ENCODE data around the gene FHIT. TPM values are rescaled to one million over a fixed set of nuclear protein-coding genes. Genes with fewer than 3 reads are reported as not detected.

FHIT gene
- total RNA-seq, 4 donors from 2014 or later: 3.5 to 17.0 (median 16.7) TPM

- Histone ChIP-seq H3K9me3 (peaks cover 0 to 5% (median 0%) of the 10 kb centered on the region in 4 donors), H3K27ac (no peak overlapping the region), H3K27me3 (no peaks in the 10 kb centered on the region), H3K4me1 (no peaks in the 10 kb centered on the region), H3K4me3 (no peak overlapping the region), H3K36me3 (no peaks in the 10 kb centered on the region)
- TF ChIP-seq POLR2A (IDR thresholded peaks at IDR 0.05) (no peak), CTCF (IDR thresholded peaks at IDR 0.05) (no peak)
- no peak for DNase-seq
Observed at GRCh38 chr3:60932170-60932569, 319.1 kb downstream of the FHIT start.

- Histone ChIP-seq H3K36me3 (no peaks in the 10 kb centered on the region), H3K9me3 (peaks cover 0 to 8% (median 0%) of the 10 kb centered on the region in 4 donors), H3K4me1 (no peaks in the 10 kb centered on the region), H3K27ac (no peak overlapping the region), H3K27me3 (no peaks in the 10 kb centered on the region), H3K4me3 (no peak overlapping the region)
- no peak for DNase-seq
- TF ChIP-seq POLR2A (IDR thresholded peaks at IDR 0.05): no peak
- no peak for TF ChIP-seq CTCF (IDR thresholded peaks at IDR 0.05)
Observed at GRCh38 chr3:60931452-60931851, 319.8 kb downstream of the FHIT start.

- Histone ChIP-seq H3K36me3 (no peaks in the 10 kb centered on the region), H3K27ac (no peak overlapping the region), H3K4me1 (no peaks in the 10 kb centered on the region), H3K9me3 (no peaks in the 10 kb centered on the region), H3K4me3 (no peak overlapping the region), H3K27me3 (no peaks in the 10 kb centered on the region)
- DNase-seq: no peak
- TF ChIP-seq CTCF (IDR thresholded peaks at IDR 0.05) (no peak), POLR2A (IDR thresholded peaks at IDR 0.05) (no peak)
Observed at GRCh38 chr3:60920519-60920918, 330.7 kb downstream of the FHIT start.

GRCh38 chr3:60919296-60919695 lies 332.0 kb downstream of the FHIT start:
- H3K9me3 ChIP-seq: no peaks in the 10 kb centered on the region
- no peak for DNase-seq
- no peak for TF ChIP-seq CTCF (IDR thresholded peaks at IDR 0.05)
- no peak for TF ChIP-seq POLR2A (IDR thresholded peaks at IDR 0.05)

GRCh38 chr3:60917141-60917540 lies 334.1 kb downstream of the FHIT start:
- H3K36me3 ChIP-seq: no peaks in the 10 kb centered on the region
- no peak for DNase-seq
- H3K4me3 ChIP-seq: no peak overlapping the region
- H3K4me1 ChIP-seq: no peaks in the 10 kb centered on the region
- H3K27me3 ChIP-seq: no peaks in the 10 kb centered on the region
- no peaks in the 10 kb centered on the region for H3K9me3 ChIP-seq
- H3K27ac ChIP-seq: no peak overlapping the region
- TF ChIP-seq POLR2A (IDR thresholded peaks at IDR 0.05): no peak
- no peak for TF ChIP-seq CTCF (IDR thresholded peaks at IDR 0.05)

More at GRCh38 chr3:60919296-60919695, 332.0 kb downstream of the FHIT start:
- no peak overlapping the region for H3K27ac ChIP-seq
- no peak overlapping the region for H3K4me3 ChIP-seq
- no peaks in the 10 kb centered on the region for H3K4me1 ChIP-seq
- no peaks in the 10 kb centered on the region for H3K27me3 ChIP-seq
- no peaks in the 10 kb centered on the region for H3K36me3 ChIP-seq

- TF ChIP-seq CTCF (IDR thresholded peaks at IDR 0.05) (no peak), POLR2A (IDR thresholded peaks at IDR 0.05) (no peak)
- Histone ChIP-seq H3K9me3 (no peaks in the 10 kb centered on the region), H3K4me3 (no peak overlapping the region), H3K27me3 (no peaks in the 10 kb centered on the region), H3K4me1 (no peaks in the 10 kb centered on the region), H3K27ac (no peak overlapping the region), H3K36me3 (no peaks in the 10 kb centered on the region)
- DNase-seq: no peak
Observed at GRCh38 chr3:60916546-60916945, 334.7 kb downstream of the FHIT start.

Data from Peyer's patch (tissue), 4 donors.